KMS-11 (cell line): ENCODE measurements around the gene TRAPPC6A.

Source experiments
- H2AFZ ChIP-seq: fragments of 200-600 bp; sonication (generic); 2 replicates; pipeline ENCODE4 v1.6.1; 2016; ENCODE audit warnings: antibody characterized with exemption, mixed run types, low read depth
- H3K27ac ChIP-seq: fragments of 200-600 bp; sonication (generic); 2 replicates; pipeline ENCODE4 v1.6.1; 2016; ENCODE audit warnings: mild to moderate bottlenecking, mixed run types
- H3K27me3 ChIP-seq: fragments of 200-600 bp; sonication (generic); 2 replicates; pipeline ENCODE4 v1.6.1; 2017; ENCODE audit warnings: mild to moderate bottlenecking, low read depth, mixed run types, moderate library complexity; ENCODE audit not compliant: insufficient read depth
- H3K36me3 ChIP-seq: fragments of 200-600 bp; sonication (generic); 2 replicates; pipeline ENCODE4 v1.6.1; 2017; ENCODE audit warnings: mild to moderate bottlenecking, mixed run types; ENCODE audit not compliant: insufficient read depth
- H3K4me1 ChIP-seq: fragments of 200-600 bp; sonication (generic); 2 replicates; pipeline ENCODE4 v1.6.1; 2016; ENCODE audit warnings: mild to moderate bottlenecking, low read depth, mixed run types; ENCODE audit not compliant: poor library complexity, severe bottlenecking
- H3K4me2 ChIP-seq: fragments of 200-600 bp; sonication (generic); 2 replicates; pipeline ENCODE4 v1.7.0; 2016; ENCODE audit warnings: mild to moderate bottlenecking, mixed run types
- H3K4me3 ChIP-seq: fragments of 200-600 bp; sonication (generic); IDR thresholded peaks from 2 replicates; pipeline ENCODE4 v1.6.1; 2017; ENCODE audit warnings: low read depth, low read length, mixed read lengths; ENCODE audit not compliant: insufficient read depth
- H3K79me2 ChIP-seq: fragments of 200-600 bp; sonication (generic); 2 replicates; pipeline ENCODE4 v1.6.1; 2016; ENCODE audit warnings: low read depth, mixed run types; ENCODE audit not compliant: insufficient read depth
- H3K9ac ChIP-seq: fragments of 200-600 bp; sonication (generic); 2 replicates; pipeline ENCODE4 v1.6.1; 2016; ENCODE audit warnings: mild to moderate bottlenecking, mixed run types
- H4K20me1 ChIP-seq: fragments of 200-600 bp; sonication (generic); 2 replicates; pipeline ENCODE4 v1.6.1; 2016; ENCODE audit warnings: mild to moderate bottlenecking, mixed run types; ENCODE audit not compliant: insufficient read depth
- CTCF ChIP-seq: fragments of 200-600 bp; sonication (generic); conservative IDR thresholded peaks from 2 replicates; pipeline ENCODE4 v1.6.1; 2017; ENCODE audit warnings: low read depth, mild to moderate bottlenecking, antibody characterized with exemption, low read length, moderate library complexity, mixed read lengths

The TRAPPC6A gene

GRCh38 chr19:45206328-45206727 is 28.3 kb upstream of the TRAPPC6A start:
- Histone ChIP-seq H3K4me1 (no peaks in the 10 kb centered on the region), H3K79me2 (no peaks in the 10 kb centered on the region), H3K27me3 (no peaks in the 10 kb centered on the region), H3K4me2 (no peak overlapping the region), H3K9ac (no peak overlapping the region), H2AFZ (no peak overlapping the region), H4K20me1 (no peaks in the 10 kb centered on the region), H3K4me3 (no peak overlapping the region), H3K36me3 (no peaks in the 10 kb centered on the region), H3K27ac (no peak overlapping the region)
- TF ChIP-seq CTCF: no peak

GRCh38 chr19:45205810-45206209 is 27.8 kb upstream of the TRAPPC6A start:
- Histone ChIP-seq H3K79me2 (no peaks in the 10 kb centered on the region), H3K4me3 (no peak overlapping the region), H3K27ac (no peak overlapping the region), H3K4me2 (no peak overlapping the region), H3K27me3 (no peaks in the 10 kb centered on the region), H2AFZ (no peak overlapping the region), H3K36me3 (no peaks in the 10 kb centered on the region), H4K20me1 (no peaks in the 10 kb centered on the region), H3K4me1 (no peaks in the 10 kb centered on the region), H3K9ac (no peak overlapping the region)
- no peak for TF ChIP-seq CTCF

GRCh38 chr19:45202637-45203036 is 24.6 kb upstream of the TRAPPC6A start:
- Histone ChIP-seq H3K9ac (no peak overlapping the region), H3K27ac (no peak overlapping the region), H4K20me1 (no peaks in the 10 kb centered on the region), H3K36me3 (no peaks in the 10 kb centered on the region), H3K79me2 (no peaks in the 10 kb centered on the region), H3K4me3 (no peak overlapping the region), H3K4me1 (no peaks in the 10 kb centered on the region), H3K27me3 (no peaks in the 10 kb centered on the region), H2AFZ (no peak overlapping the region), H3K4me2 (no peak overlapping the region)
- no peak for TF ChIP-seq CTCF

- Histone ChIP-seq H2AFZ (no peak overlapping the region), H3K27me3 (no peaks in the 10 kb centered on the region), H4K20me1 (no peaks in the 10 kb centered on the region), H3K36me3 (no peaks in the 10 kb centered on the region), H3K79me2 (no peaks in the 10 kb centered on the region), H3K4me3 (no peak overlapping the region), H3K4me1 (no peaks in the 10 kb centered on the region), H3K9ac (no peak overlapping the region), H3K4me2 (no peak overlapping the region), H3K27ac (no peak overlapping the region)
- no peak for TF ChIP-seq CTCF
Observed at GRCh38 chr19:45200568-45200967, 22.5 kb upstream of the TRAPPC6A start.

- no peak overlapping the region for H3K4me2 ChIP-seq
- H3K36me3 ChIP-seq: no peaks in the 10 kb centered on the region
- H3K4me3 ChIP-seq: no peak overlapping the region
- no peak overlapping the region for H3K27ac ChIP-seq
- H4K20me1 ChIP-seq: no peaks in the 10 kb centered on the region
- no peaks in the 10 kb centered on the region for H3K4me1 ChIP-seq
- H3K27me3 ChIP-seq: no peaks in the 10 kb centered on the region
- no peak for TF ChIP-seq CTCF
- H2AFZ ChIP-seq: no peak overlapping the region
- no peak overlapping the region for H3K9ac ChIP-seq
- H3K79me2 ChIP-seq: no peaks in the 10 kb centered on the region
Observed at GRCh38 chr19:45195764-45196163, 17.7 kb upstream of the TRAPPC6A start.
